DMS114 treated with DMSO at 0.1 percent for 48 hours (cell line): ENCODE measurements around the gene DXO.

ENCODE experiments used
- DNase-seq: peaks from one replicate; lab custom pipeline; 2025; ENCODE audit not compliant: unreplicated experiment; lab: John Stamatoyannopoulos, UW

Gene DXO

DNA sequence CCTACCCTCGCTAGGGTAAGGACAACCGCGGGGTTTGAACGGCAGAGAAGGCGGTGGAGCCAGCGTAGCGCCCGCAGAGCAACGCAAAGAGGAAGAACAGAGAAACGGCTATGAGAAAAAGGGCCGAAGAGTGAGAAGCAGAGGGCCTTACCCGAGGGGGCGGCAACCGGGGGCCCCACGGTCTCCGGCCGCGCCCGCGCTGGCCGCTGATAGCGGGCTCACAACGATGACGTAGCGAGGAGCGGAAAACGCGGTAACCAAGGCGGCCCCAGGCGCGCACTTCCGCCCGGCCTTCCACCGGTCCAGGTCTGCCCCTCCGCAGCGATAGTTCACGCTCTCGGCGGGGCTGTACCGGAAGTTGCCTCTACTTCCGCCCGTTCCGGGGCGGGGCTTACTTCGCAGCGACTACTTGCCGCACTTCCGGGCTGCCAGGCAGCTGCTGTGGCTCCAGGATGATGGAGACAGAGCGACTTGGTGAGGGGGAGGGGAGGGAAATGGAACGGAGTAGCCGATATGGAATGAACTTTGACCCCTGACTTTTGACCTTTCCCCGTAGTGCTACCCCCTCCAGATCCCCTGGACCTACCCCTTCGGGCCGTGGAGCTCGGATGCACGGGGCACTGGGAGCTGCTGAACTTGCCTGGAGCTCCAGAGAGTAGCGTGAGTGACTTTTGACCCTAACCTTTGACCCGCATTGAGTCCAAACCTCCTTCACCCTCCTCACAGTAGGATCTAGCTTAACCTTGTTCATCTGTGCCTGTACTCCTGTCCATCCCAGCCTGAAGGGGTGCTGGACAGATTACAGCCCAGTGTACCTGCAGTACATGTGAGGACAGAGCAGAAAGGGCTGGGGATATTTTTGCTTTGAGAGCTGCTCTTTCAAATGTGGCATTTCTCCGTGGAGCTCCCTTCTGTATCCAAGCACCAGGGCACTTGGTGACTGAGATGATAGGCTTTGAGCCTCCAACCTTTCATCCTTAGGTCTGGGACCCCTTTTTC lies 12.9 kb downstream of the DXO start, which contains the start of the genes NELFE and SKIC2:
NELFE (minus strand) TSS at position 231 of the 999 bp plus-strand sequence. CDS start 525 bp downstream, outside the sequence.
SKIC2 (plus strand) TSS at position 435 of the 999 bp plus-strand sequence; CDS start at position 453, 18 bp downstream.
- DNase-seq = peak; percentile 98

- no peak for DNase-seq
These were observed 13.6 kb downstream of the DXO start for GRCh38 chr6:31958412-31958740.

DNA sequence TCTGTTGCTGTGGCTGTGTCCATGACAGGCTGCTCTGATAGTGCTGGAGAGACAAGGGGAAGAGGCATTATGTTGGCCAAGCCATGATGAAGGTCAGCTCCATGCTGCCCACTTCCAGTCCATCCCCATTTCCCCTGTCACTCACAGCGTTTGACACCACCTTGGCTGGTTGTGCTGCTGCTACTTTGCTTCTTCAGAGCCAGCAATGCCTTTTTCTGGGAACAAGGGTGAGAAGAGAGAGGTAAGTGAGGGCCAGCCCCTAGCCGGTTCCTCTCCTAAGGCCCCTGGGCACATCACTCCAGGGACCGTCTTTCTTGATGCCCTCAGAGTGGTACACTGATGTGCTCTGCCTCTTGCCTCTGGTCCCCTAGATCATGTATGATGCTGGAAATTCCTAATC lies 15.1 kb downstream of the DXO start:
- no peak for DNase-seq

GRCh38 chr6:31954511-31954910 lies 17.4 kb downstream of the DXO start:
- no peak for DNase-seq

GRCh38 chr6:31952890-31953289 lies 19.0 kb downstream of the DXO start:
- DNase-seq = no peak

DNA sequence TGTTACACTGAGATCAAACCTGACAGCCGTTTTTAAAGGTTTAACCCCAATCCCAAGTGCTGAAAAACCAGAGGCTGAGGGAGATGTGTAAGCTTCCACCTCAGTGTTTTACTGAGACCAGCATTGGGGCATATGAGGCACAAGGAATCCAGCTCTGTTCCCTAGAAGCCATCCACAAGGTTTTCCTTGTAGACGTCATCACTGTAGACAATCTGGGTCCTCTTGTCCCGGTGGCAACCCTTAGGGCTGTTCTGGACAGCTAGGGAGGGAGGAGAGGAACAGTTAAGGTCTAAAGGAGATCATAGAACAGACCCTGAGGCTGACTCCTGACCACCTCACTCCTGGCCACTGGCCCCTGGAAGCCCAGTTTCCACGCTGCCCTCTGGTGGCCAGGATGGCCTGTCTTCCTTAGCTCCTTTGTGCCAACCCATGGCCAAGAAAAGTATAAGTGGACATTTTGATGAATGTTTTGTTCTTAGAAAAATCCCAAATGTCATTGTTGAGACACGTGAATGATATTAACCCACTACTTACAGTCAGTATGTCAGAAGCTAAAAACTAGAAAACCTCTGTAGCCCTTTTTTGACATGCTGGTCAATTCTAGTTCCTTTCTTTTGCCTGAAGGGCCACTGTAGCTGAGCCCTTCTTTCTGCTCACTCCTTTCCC lies 19.7 kb downstream of the DXO start:
- peak; percentile 64 for DNase-seq

DNA sequence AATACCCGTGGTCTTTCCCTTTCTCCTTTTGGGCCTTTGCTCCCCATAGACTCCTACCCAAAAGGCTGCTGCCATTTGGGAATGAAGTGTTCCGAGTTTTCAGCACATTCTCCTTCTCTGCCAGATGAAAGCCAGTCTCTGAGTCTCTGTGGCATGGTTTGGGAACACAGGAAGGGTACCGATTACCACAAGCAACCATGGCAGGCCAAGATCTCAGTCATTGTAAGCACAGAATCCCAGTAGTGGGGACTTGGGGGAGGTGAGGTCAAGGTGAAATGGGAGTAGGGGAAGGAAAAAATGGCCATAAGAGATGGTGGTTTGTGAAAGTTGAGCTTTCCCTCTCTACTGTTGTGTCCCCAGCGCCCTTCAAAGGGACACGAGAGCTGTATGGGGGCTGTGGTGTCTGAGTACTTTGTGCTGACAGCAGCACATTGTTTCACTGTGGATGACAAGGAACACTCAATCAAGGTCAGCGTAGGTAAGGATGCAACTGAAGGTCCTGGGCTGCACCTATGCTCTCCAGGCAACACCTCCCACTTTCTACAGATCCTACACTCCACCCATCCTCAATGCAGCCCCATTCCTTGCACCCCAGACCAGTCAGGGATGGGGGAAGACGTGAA lies 21.9 kb downstream of the DXO start:
- no peak for DNase-seq

GRCh38 chr6:31948753-31949413 lies 23.1 kb downstream of the DXO start:
- DNase-seq = no peak

- no peak for DNase-seq
These were observed 23.6 kb downstream of the DXO start for GRCh38 chr6:31948306-31948705.

- DNase-seq = no peak
These were observed 24.1 kb downstream of the DXO start for GRCh38 chr6:31947864-31948263.

DNA sequence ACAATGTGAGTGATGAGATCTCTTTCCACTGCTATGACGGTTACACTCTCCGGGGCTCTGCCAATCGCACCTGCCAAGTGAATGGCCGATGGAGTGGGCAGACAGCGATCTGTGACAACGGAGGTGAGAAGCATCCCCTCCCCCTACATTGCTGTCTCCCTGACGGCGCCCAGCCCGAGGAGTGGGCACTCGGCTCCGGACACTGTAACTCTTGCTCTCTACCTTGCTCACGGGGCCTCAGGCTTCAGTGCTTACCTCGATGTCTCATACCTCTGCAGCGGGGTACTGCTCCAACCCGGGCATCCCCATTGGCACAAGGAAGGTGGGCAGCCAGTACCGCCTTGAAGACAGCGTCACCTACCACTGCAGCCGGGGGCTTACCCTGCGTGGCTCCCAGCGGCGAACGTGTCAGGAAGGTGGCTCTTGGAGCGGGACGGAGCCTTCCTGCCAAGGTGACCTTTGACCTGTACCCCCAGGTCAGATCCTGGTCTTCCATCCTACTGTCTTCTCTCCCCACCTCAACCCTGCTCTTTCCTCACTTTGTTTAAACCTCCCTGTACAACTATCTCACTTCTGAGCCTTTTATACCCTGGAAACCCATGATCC lies 24.8 kb downstream of the DXO start:
- DNase-seq = no peak

DNA sequence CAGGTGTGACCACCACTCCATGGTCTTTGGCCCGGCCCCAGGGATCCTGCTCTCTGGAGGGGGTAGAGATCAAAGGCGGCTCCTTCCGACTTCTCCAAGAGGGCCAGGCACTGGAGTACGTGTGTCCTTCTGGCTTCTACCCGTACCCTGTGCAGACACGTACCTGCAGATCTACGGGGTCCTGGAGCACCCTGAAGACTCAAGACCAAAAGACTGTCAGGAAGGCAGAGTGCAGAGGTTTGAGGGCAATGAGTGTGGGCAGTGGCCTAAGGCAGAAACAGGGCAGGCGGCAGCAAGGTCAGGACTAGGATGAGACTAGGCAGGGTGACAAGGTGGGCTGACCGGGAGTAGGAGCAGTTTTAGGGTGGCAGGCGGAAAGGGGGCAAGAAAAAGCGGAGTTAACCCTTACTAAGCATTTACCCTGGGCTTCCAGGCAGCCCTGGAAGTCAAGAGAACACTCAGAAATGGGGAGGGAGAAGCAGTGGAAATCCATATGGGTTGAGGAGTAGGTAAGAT lies 25.5 kb downstream of the DXO start:
- no peak for DNase-seq

DNA sequence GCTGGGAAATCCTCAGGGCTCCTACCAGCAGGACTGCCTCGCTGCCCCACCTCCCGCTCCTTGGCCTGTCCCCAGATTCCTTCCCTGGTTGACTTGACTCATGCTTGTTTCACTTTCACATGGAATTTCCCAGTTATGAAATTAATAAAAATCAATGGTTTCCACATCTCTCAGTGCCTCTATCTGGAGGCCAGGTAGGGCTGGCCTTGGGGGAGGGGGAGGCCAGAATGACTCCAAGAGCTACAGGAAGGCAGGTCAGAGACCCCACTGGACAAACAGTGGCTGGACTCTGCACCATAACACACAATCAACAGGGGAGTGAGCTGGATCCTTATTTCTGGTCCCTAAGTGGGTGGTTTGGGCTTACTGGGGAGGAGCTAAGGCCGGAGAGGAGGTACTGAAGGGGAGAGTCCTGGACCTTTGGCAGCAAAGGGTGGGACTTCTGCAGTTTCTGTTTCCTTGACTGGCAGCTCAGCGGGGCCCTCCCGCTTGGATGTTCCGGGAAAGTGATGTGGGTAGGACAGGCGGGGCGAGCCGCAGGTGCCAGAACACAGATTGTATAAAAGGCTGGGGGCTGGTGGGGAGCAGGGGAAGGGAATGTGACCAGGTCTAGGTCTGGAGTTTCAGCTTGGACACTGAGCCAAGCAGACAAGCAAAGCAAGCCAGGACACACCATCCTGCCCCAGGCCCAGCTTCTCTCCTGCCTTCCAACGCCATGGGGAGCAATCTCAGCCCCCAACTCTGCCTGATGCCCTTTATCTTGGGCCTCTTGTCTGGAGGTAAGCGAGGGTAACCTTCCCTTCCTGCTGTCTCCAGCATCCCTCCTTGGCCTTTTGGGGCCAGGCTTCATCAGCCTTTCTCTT lies 26.2 kb downstream of the DXO start, which contains the start of gene CFB:
CFB (plus strand) TSS at position 589 of the 863 bp plus-strand sequence; CDS start at position 716, 127 bp downstream.
- DNase-seq = no peak

DNA sequence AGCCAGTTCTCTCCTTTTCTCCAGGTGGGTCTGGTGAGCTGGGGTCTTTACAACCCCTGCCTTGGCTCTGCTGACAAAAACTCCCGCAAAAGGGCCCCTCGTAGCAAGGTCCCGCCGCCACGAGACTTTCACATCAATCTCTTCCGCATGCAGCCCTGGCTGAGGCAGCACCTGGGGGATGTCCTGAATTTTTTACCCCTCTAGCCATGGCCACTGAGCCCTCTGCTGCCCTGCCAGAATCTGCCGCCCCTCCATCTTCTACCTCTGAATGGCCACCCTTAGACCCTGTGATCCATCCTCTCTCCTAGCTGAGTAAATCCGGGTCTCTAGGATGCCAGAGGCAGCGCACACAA lies 26.8 kb downstream of the DXO start:
- DNase-seq = no peak

DNA sequence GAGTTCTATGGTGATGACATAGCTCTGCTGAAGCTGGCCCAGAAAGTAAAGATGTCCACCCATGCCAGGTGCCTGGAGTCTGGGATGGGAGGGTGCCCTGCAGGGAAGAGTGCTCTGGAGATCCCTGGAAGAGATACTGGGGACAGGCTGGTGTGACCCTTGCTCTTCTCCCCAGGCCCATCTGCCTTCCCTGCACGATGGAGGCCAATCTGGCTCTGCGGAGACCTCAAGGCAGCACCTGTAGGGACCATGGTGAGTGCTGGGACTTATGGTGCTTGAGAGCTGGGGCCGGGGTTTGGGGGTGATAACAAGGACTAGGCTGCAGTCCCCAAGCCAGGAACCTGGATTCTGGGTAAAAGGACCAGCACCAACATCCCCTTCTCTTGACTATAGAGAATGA lies 28.2 kb downstream of the DXO start:
- DNase-seq = no peak

- DNase-seq = no peak
These were observed 31.7 kb downstream of the DXO start for GRCh38 chr6:31940256-31940664.

DNA sequence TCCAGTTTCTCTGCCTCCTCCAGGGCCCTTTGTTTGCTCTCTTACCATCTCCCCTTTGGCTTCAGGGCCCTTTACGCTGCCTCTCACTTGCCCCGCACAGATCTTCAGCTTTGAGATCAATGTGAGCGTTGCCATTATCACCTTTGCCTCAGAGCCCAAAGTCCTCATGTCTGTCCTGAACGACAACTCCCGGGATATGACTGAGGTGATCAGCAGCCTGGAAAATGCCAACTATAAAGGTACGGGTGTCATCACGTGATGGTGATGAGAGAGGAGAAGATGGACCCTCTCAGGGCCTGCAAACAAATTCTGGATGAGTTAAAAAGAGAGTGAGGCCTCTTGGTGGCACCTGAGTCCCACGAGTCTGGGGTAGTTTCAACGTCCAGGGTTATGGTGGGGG lies 36.1 kb downstream of the DXO start:
- DNase-seq = no peak

DNA sequence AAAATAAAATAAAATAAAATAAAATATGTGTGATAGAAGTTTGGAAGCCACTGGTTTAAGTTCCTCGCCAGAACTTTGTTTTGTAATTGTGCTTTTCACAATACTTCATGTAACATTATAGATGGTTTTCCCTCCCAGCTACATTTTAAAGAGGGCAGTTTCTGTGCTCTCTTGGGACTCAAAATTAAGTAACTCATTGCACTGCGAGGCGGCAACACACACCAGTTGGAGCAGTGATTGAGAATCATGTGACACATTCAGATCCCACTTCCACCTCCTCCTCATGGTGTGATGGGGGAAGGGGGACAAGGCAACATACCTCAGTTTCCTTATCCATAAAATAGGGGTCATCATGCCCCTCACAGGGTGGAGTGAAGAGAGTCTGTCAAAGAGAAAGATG lies 36.9 kb downstream of the DXO start:
- DNase-seq = no peak

DNA sequence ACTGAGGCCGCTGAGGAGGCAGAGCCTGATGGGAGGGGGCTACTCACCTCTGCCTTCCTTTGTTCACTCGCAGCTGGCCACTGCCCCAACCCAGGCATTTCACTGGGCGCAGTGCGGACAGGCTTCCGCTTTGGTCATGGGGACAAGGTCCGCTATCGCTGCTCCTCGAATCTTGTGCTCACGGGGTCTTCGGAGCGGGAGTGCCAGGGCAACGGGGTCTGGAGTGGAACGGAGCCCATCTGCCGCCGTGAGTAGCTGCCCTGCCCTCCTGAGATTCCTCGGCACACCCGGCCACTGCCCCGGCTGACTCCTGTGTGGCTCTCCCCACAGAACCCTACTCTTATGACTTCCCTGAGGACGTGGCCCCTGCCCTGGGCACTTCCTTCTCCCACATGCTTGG lies 38.4 kb downstream of the DXO start:
- DNase-seq = no peak
